H1 (cell line): ENCODE data around the gene MMP15. TPM values are rescaled to one million over a fixed set of nuclear protein-coding genes. Genes with fewer than 3 reads are reported as not detected.

Source experiments
- CTCF ChIA-PET: fragments of 300-600 bp; sonication (Branson Sonifier 250); formaldehyde crosslinking; loops from one replicate; lab custom pipeline; 2021; ENCODE audit not compliant: partially characterized antibody; lab: Charles Lee
- POLR2A ChIA-PET: fragments of 300-600 bp; sonication (Branson Sonifier 250); formaldehyde crosslinking; loops from one replicate; lab custom pipeline; 2021; ENCODE audit warnings: inconsistent platforms; ENCODE audit not compliant: partially characterized antibody; lab: Charles Lee
- DNase-seq, 2 experiments: peaks; one replicate each; pipeline versions ENCODE4 v3.0.0 to v3.0.0-alpha.2; 2010 to 2022; ENCODE audit warnings: low spot score in 2 of 2, low read depth in 1 of 2, mixed read lengths in 1 of 2
- FAIRE-seq: peaks from 2 replicates; lab custom pipeline; 2011; peaks lifted over from hg19 to GRCh38; lab: Jason Lieb, UNC
- H2AFZ ChIP-seq: 2 replicates; pipeline ENCODE4 v1.8.1; 2012; ENCODE audit warnings: low read length, inconsistent platforms
- H2AK5ac ChIP-seq: 2 replicates; pipeline ENCODE4 v1.6.1; 2013; ENCODE audit warnings: low read depth, low read length
- H2BK120ac ChIP-seq: replicated peaks from 2 replicates; pipeline ENCODE3; 2013; ENCODE audit warnings: low read depth, low read length, inconsistent platforms
- H2BK12ac ChIP-seq: 2 replicates; pipeline ENCODE4 v1.6.1; 2013; ENCODE audit warnings: low read depth, low read length
- H2BK15ac ChIP-seq: 2 replicates; pipeline ENCODE4 v1.6.1; 2013; ENCODE audit warnings: low read length
- H2BK20ac ChIP-seq: 2 replicates; pipeline ENCODE4 v1.6.1; 2013; ENCODE audit warnings: low read length
- H2BK5ac ChIP-seq: 2 replicates; pipeline ENCODE4 v1.6.1; 2013; ENCODE audit warnings: low read depth, low read length
- H3K14ac ChIP-seq: 2 replicates; pipeline ENCODE4 v1.6.1; 2013; ENCODE audit warnings: inconsistent platforms; ENCODE audit not compliant: insufficient read length
- H3K18ac ChIP-seq: 2 replicates; pipeline ENCODE4 v1.6.1; 2013; ENCODE audit warnings: low read length; ENCODE audit errors: extremely low read depth
- H3K23ac ChIP-seq: 2 replicates; pipeline ENCODE4 v1.6.1; 2013; ENCODE audit warnings: inconsistent platforms; ENCODE audit not compliant: insufficient read length
- H3K23me2 ChIP-seq: 2 replicates; pipeline ENCODE4 v1.6.1; 2013; ENCODE audit warnings: low read depth, low read length
- H3K27ac ChIP-seq: 2 replicates; pipeline ENCODE4 v1.6.1; 2011; ENCODE audit warnings: low read depth, low read length, inconsistent platforms
- H3K27me3 ChIP-seq, 4 experiments: replicated peaks in 1 of 4; 1 replicate in 1 of 4; 2 replicates in 3 of 4; pipeline versions ENCODE4 v1.6.1 to v1.8.1; 2011 to 2013; ENCODE audit warnings: low read length in 3 of 4, mild to moderate bottlenecking in 3 of 4, inconsistent platforms in 2 of 4, mixed read lengths in 2 of 4, moderate library complexity in 1 of 4; ENCODE audit not compliant: control insufficient read depth in 3 of 4, insufficient read depth in 3 of 4; ENCODE audit errors: extremely low read depth in 1 of 4
- H3K36me3 ChIP-seq, 4 experiments: 2 replicates each; pipeline versions ENCODE4 v1.6.1 to v1.8.1; 2011 to 2013; ENCODE audit warnings: mild to moderate bottlenecking in 4 of 4, low read length in 3 of 4, moderate library complexity in 2 of 4, control low read depth in 1 of 4, inconsistent platforms in 1 of 4; ENCODE audit not compliant: insufficient read depth in 4 of 4, control insufficient read depth in 2 of 4
- H3K4ac ChIP-seq: replicated peaks from 2 replicates; pipeline ENCODE3; 2013; ENCODE audit warnings: low read length, low read depth, mixed read lengths, inconsistent platforms; ENCODE audit not compliant: insufficient read length
- H3K4me1 ChIP-seq, 4 experiments: replicated peaks in 1 of 4; 1 replicate in 1 of 4; 2 replicates in 3 of 4; pipeline versions ENCODE4 v1.6.1 to v1.8.1; 2011 to 2013; ENCODE audit warnings: low read length in 3 of 4, inconsistent platforms in 2 of 4, mixed read lengths in 1 of 4; ENCODE audit not compliant: insufficient read depth in 4 of 4, control insufficient read depth in 3 of 4
- H3K4me2 ChIP-seq, 2 experiments: 2 replicates each; pipeline versions ENCODE4 v1.6.1 to v1.8.1; 2011 to 2013; ENCODE audit warnings: low read depth in 2 of 2, low read length in 2 of 2, control low read depth in 1 of 2, inconsistent platforms in 1 of 2, mild to moderate bottlenecking in 1 of 2; ENCODE audit not compliant: insufficient read depth in 1 of 2
- H3K4me3 ChIP-seq, 4 experiments: fragments of 200-600, 300-600 bp in 1 of 4; sonication (generic), shearing (Covaris generic), sonication (Bioruptor Twin) in 1 of 4; 2 replicates each; pipeline versions ENCODE4 v1.5.1 to v1.8.1; 2011 to 2016; ENCODE audit warnings: low read length in 4 of 4, low read depth in 3 of 4, control low read depth in 2 of 4, inconsistent platforms in 2 of 4, mild to moderate bottlenecking in 2 of 4, mixed read lengths in 1 of 4, moderate library complexity in 1 of 4; ENCODE audit not compliant: insufficient read depth in 2 of 4; ENCODE audit errors: extremely low read depth in 1 of 4
- H3K56ac ChIP-seq: replicated peaks from 2 replicates; pipeline ENCODE3; 2013; ENCODE audit warnings: low read depth, mild to moderate bottlenecking, mixed read lengths, low read length, inconsistent platforms; ENCODE audit not compliant: insufficient read length
- H3K79me1 ChIP-seq: 2 replicates; pipeline ENCODE4 v1.6.1; 2013; ENCODE audit warnings: low read depth, low read length, control low read depth
- H3K79me2 ChIP-seq, 2 experiments: 2 replicates each; pipeline versions ENCODE4 v1.6.1 to v1.8.1; 2012 to 2013; ENCODE audit warnings: low read length in 2 of 2, mild to moderate bottlenecking in 2 of 2, inconsistent platforms in 1 of 2; ENCODE audit not compliant: insufficient read depth in 2 of 2, control insufficient read depth in 1 of 2
- H3K9ac ChIP-seq, 4 experiments: replicated peaks in 1 of 4; 1 replicate in 1 of 4; 2 replicates in 3 of 4; pipeline versions ENCODE4 v1.6.1 to v1.8.1; 2011 to 2013; ENCODE audit warnings: low read depth in 3 of 4, low read length in 3 of 4, control low read depth in 2 of 4, mild to moderate bottlenecking in 2 of 4, moderate library complexity in 2 of 4, inconsistent platforms in 1 of 4; ENCODE audit errors: extremely low read depth in 1 of 4
- H3K9me3 ChIP-seq, 2 experiments: 2 replicates each; pipeline versions ENCODE4 v1.6.1 to v1.8.1; 2012 to 2013; ENCODE audit warnings: mild to moderate bottlenecking in 2 of 2, moderate library complexity in 2 of 2, control low read depth in 1 of 2, inconsistent platforms in 1 of 2, low read depth in 1 of 2, low read length in 1 of 2, mixed read lengths in 1 of 2; ENCODE audit not compliant: insufficient read depth in 2 of 2
- H4K20me1 ChIP-seq, 2 experiments: replicated peaks in 1 of 2; 2 replicates each; pipeline versions ENCODE3 to v1.8.1; 2011 to 2013; ENCODE audit warnings: inconsistent platforms in 2 of 2, low read length in 2 of 2, mild to moderate bottlenecking in 1 of 2; ENCODE audit not compliant: insufficient read depth in 2 of 2, control insufficient read depth in 1 of 2
- H4K5ac ChIP-seq: 2 replicates; pipeline ENCODE4 v1.6.1; 2013; ENCODE audit warnings: low read length, low read depth, mixed read lengths, inconsistent platforms; ENCODE audit not compliant: insufficient read length
- H4K8ac ChIP-seq: 2 replicates; pipeline ENCODE4 v1.8.0; 2013; ENCODE audit warnings: mild to moderate bottlenecking, moderate library complexity, low read length, inconsistent platforms; ENCODE audit not compliant: insufficient read depth; ENCODE audit errors: extremely low read depth
- H4K91ac ChIP-seq: replicated peaks from 2 replicates; pipeline ENCODE3; 2013; ENCODE audit warnings: low read length, mixed read lengths, inconsistent platforms; ENCODE audit not compliant: insufficient read length
- ASH2L ChIP-seq: fragments of 200-600, 300-600 bp; sonication (generic); IDR thresholded peaks from one replicate; pipeline ENCODE4 v1.7.1; 2017; ENCODE audit warnings: low read length
- BACH1 ChIP-seq: IDR thresholded peaks from 2 replicates; pipeline ENCODE4 v1.6.1; 2012; ENCODE audit warnings: low read length, improper control_type of control experiment
- CHD1 ChIP-seq: IDR thresholded peaks from 2 replicates; pipeline ENCODE4 v1.6.1; 2012; ENCODE audit warnings: low read depth, low read length, improper control_type of control experiment
- CREB1 ChIP-seq: IDR thresholded peaks from 2 replicates; pipeline ENCODE4 v1.6.1; 2012; ENCODE audit warnings: inconsistent platforms
- HDAC2 ChIP-seq, 2 experiments: fragments of 300-600 bp in 1 of 2; sonication (generic) in 1 of 2; IDR thresholded peaks; 2 replicates each; pipeline ENCODE4 v1.6.1; 2011 to 2012; ENCODE audit warnings: low read depth in 2 of 2, low read length in 2 of 2, mild to moderate bottlenecking in 2 of 2, moderate library complexity in 2 of 2, borderline replicate concordance in 1 of 2, inconsistent platforms in 1 of 2
- KDM1A ChIP-seq: fragments of 200-600, 300-600 bp; sonication (generic); IDR thresholded peaks from 2 replicates; pipeline ENCODE4 v1.7.1; 2016; ENCODE audit warnings: mild to moderate bottlenecking, low read length, borderline replicate concordance
- MAFK ChIP-seq: IDR thresholded peaks from 2 replicates; pipeline ENCODE4 v1.6.1; 2012; ENCODE audit warnings: low read depth, mild to moderate bottlenecking, improper control_type of control experiment, low read length
- PHF8 ChIP-seq: fragments of 200-600 bp; sonication (generic); conservative IDR thresholded peaks from 2 replicates; pipeline ENCODE4 v1.7.1; 2012; ENCODE audit warnings: low read depth, mild to moderate bottlenecking, inconsistent platforms, low read length, moderate library complexity
- SRF ChIP-seq: IDR thresholded peaks from 2 replicates; pipeline ENCODE4 v1.6.1; 2011; ENCODE audit warnings: mild to moderate bottlenecking, low read depth, low read length, moderate library complexity
- TAF7 ChIP-seq: optimal IDR thresholded peaks from 2 replicates; pipeline ENCODE3; 2011; ENCODE audit warnings: low read depth, mild to moderate bottlenecking, inconsistent platforms, low read length, moderate library complexity, borderline replicate concordance
- TBP ChIP-seq: IDR thresholded peaks from 2 replicates; pipeline ENCODE4 v1.6.1; 2011; ENCODE audit warnings: low read depth, low read length, improper control_type of control experiment
- TCF12 ChIP-seq: IDR thresholded peaks from 2 replicates; pipeline ENCODE4 v1.6.1; 2011; ENCODE audit warnings: low read depth, mild to moderate bottlenecking, low read length
- WGBS, 2 experiments: shearing (Covaris generic) in 1 of 2; methylation state at CpG; one replicate each; pipeline versions ENCODE4 v1.1.6 to v1.1.7; 2013 to 2015; ENCODE audit warnings: low lambda C conversion rate in 2 of 2, mixed read lengths in 2 of 2, inconsistent platforms in 1 of 2, low coverage in 1 of 2, missing lambda C conversion rate in 1 of 2; ENCODE audit not compliant: insufficient replicate concordance in 2 of 2, insufficient coverage in 1 of 2, insufficient read length in 1 of 2; ENCODE audit errors: extremely low coverage in 1 of 2, missing lambda C conversion rate in 1 of 2; 5-methylcytosine and 5-hydroxymethylcytosine counted together
- polyA plus RNA-seq, 7 experiments: library from polyadenylated mRNA; depleted of rRNA in 3 of 7; stranded (reverse) in 5 of 7; unstranded in 2 of 7; fragments of >200 nt in 5 of 7; fragments of 200-250 nt in 2 of 7; gene quantifications; 1 replicate in 5 of 7; 2 replicates in 1 of 7; 4 replicates in 1 of 7; pipeline versions ENCODE4 v1.2.1 to v1.2.3, GENCODE V29; 2011 to 2013; ENCODE audit warnings: missing spikeins in 2 of 7, mixed read lengths in 2 of 7
- total RNA-seq: library from RNA; stranded (reverse); fragmentation: NEBNext Ultra II Directional; extraction: Animal tissue kit (Norgen Biotek cat#: 25700); gene quantifications from 2 replicates; pipeline ENCODE4 v1.2.1, GENCODE V29; 2021
- TF ChIP-seq, protein P1 (sequence below): IDR thresholded peaks from 2 replicates; pipeline ENCODE4 v1.6.1; 2012; ENCODE audit warnings: inconsistent platforms

Gene MMP15
- total and polyA plus RNA-seq, 2 of the 8 experiments (the other 6 are each of a cell fraction or from before 2014, with no cell fraction given): 38.5 to 42.2 TPM

DNA sequence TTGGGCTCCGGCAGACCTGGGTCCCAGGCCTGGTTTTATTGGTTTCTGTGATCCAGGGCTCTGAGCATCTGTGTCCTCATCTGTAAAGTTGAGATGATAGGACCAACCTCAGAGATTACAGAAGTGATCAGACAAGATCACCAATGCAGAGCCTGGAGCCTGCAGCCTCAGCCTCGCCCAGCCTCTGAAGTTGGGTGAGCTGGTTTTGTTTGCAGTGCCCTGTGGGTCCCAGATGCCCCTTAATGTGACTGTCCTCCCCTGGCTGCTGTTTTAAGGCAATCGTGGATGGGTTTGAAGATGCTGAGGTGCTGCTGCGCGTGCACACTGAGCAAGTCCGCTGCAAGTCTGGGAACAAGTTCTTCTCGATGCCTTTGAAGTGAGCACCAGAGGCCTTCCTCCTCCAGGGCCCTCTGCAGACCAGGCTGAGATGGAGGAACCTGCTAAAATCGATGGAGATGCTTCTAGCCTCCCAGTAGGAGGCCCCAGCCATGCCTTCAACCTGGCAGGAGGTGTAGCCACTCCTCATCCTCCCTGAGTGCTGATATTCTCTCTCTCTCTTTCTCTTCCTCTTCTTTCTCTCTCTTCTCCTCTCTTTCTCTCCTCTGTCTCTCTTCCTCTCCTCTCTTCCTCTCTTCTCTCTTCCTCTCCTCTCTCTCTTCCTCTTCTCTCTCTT lies 5.6 kb upstream of the MMP15 start:
- Histone ChIP-seq H4K91ac (no peak overlapping the region), H3K9me3 (no peaks in the 10 kb centered on the region), H3K9ac (peak overlapping the region in 1 of 4 experiments; percentile 22; a peak in 1 of 7 replicates), H3K56ac (no peak overlapping the region), H2BK15ac (no peak overlapping the region), H3K27ac (no peak overlapping the region), H3K23me2 (peaks cover 7% of the 10 kb centered on the region; the same call in 1 of the 2 replicates), H3K79me2 (no peaks in the 10 kb centered on the region), H3K79me1 (0 out of 2 replicates have a peak, but pooled peaks cover 2% of the 10 kb centered on the region), H3K14ac (no peak overlapping the region), H3K36me3 (no peaks in the 10 kb centered on the region; a peak in 1 of 8 replicates), H4K5ac (no peak overlapping the region), H2BK120ac (no peak overlapping the region), H2AFZ (no peak overlapping the region), H3K4me1 (peaks cover 0 to 12% (median 10%) of the 10 kb centered on the region in 4 experiments; a peak in 5 of 7 replicates), H4K8ac (no peak overlapping the region), H3K4me2 (no peak overlapping the region), H3K27me3 (no peaks in the 10 kb centered on the region; a peak in 3 of 7 replicates), H3K18ac (no peak overlapping the region), H3K23ac (no peak overlapping the region), H2BK12ac (no peak overlapping the region), H3K4me3 (no peak overlapping the region), H2AK5ac (no peak overlapping the region), H2BK20ac (no peak overlapping the region), H2BK5ac (no peak overlapping the region), H3K4ac (no peak overlapping the region), H4K20me1 (no peaks in the 10 kb centered on the region)
- DNase-seq (no peak), FAIRE-seq (no peak)
- CTCF ChIA-PET: interaction anchor here (0.5 to 5.3 kb wide), 29 partner anchors 9 to 475 kb away, joined by 3 to 52 read pairs (median 5); partner anchors contain the start of gene CFAP20
- 88% methylated on average over 7 of the region's 8 CpGs; no CpG with 5 or more reads in 1 of the 2 experiments for WGBS, 2 experiments
- POLR2A ChIA-PET: interaction anchor here (1.1 kb wide), 1 partner anchor 9 kb away, joined by 3 read pairs; no protein-coding TSS in a partner anchor
- TF ChIP-seq HDAC2 (IDR thresholded peaks at IDR 0.05; ENCODE audit: borderline replicate concordance in 1 of 2, low read depth in 2 of 2, low read length in 2 of 2) (no peak), CHD1 (no peak), SRF (no peak), CREB1 (no peak), TCF12 (no peak), MAFK (no peak), TAF7 (no peak), ASH2L (no peak), KDM1A (no peak), TBP (no peak), PHF8 (no peak), BACH1 (no peak)
- TF ChIP-seq, protein P1, sequence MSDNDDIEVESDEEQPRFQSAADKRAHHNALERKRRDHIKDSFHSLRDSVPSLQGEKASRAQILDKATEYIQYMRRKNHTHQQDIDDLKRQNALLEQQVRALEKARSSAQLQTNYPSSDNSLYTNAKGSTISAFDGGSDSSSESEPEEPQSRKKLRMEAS: no peak
